Pancreas (tissue), 10 donors: Measurements from ENCODE around the gene GID8. TPM values are rescaled to one million over a fixed set of nuclear protein-coding genes. Genes with fewer than 3 reads are reported as not detected.
A peak's percentile ranks its signal among the peaks of the same experiment; 100 is the strongest.

ENCODE experiments used
- ATAC-seq, 4 donors: fragments of 200-7000 bp; cut with Tn5 transposase; one replicate each; pipeline versions ENCODE4 v1.8.0 to v1.9.1; 2020; ENCODE audit warnings: mild to moderate bottlenecking in 4 of 4, moderate library complexity in 4 of 4
- DNase-seq, 6 donors: peaks; one replicate each; pipeline ENCODE4 v3.0.0-alpha.2; 2020
- FAIRE-seq: peaks from 2 replicates; lab custom pipeline; 2012; peaks lifted over from hg19 to GRCh38; lab: Jason Lieb, UNC
- H3K27ac ChIP-seq, 4 donors: fragments of 200-600 bp; sonication (generic); 1 replicate in 3 of 4; 2 replicates in 1 of 4; pipeline versions ENCODE4 v1.5.0 to v1.8.0; 2020
- H3K27me3 ChIP-seq, 4 donors: fragments of 200-600 bp; one replicate each; pipeline ENCODE4 v1.8.0; 2021
- H3K36me3 ChIP-seq, 3 donors: fragments of 200-600 bp; sonication (generic) in 1 of 3; one replicate each; pipeline versions ENCODE4 v1.5.0 to v1.8.0; 2020 to 2021
- H3K4me1 ChIP-seq, 3 donors: fragments of 200-600 bp; one replicate each; pipeline ENCODE4 v1.8.0; 2021
- H3K4me3 ChIP-seq, 4 donors: fragments of 200-600 bp; sonication (generic) in 2 of 4; one replicate each; pipeline versions ENCODE4 v1.5.0 to v1.8.0; 2020 to 2021
- H3K9me3 ChIP-seq, 4 donors: fragments of 200-600 bp; one replicate each; pipeline ENCODE4 v1.8.0; 2021
- CTCF ChIP-seq, 4 donors: fragments of 200-600 bp; sonication (generic) in 3 of 4; IDR thresholded peaks; one replicate each; pipeline versions ENCODE4 v1.5.0 to v1.8.0; 2021; ENCODE audit warnings: antibody characterized with exemption in 4 of 4
- WGBS, 2 donors: extraction: QIAGEN DNeasy Blood & Tissue Kit; methylation state at CpG; one replicate each; pipeline ENCODE4 v1.1.7; 2013; 5-methylcytosine and 5-hydroxymethylcytosine counted together
- intact Hi-C, 3 donors: fragments of 100-400 bp; cut with DNase I; formaldehyde crosslinking; loops; one replicate each; pipeline versions ENCODE4 v1.11.1 to v1.14.2; 2022
- polyA plus RNA-seq, 2 donors: library from polyadenylated mRNA; stranded (reverse); fragments of 200-250 nt; gene quantifications; one replicate each; pipeline ENCODE4 v1.2.3, GENCODE V29; 2013
- total RNA-seq, 6 donors: library from RNA; stranded (reverse); fragmentation: NEBNext Ultra II Directional in 4 of 6; extraction: Animal tissue kit (Norgen Biotek cat#: 25700) in 4 of 6; gene quantifications; one replicate each; pipeline versions ENCODE4 v1.2.1 to v1.2.4, GENCODE V29; 2021 to 2023
- donor health status: healthy with polysubstance abuse.
- donor health status: DM: no; HTN: no; CAD: no; lungs with moderate emphysema.
- donor health status: DM: no; HTN: no; CAD: no.
- donor health status: control.
- donor health status: control.
- donor health status: Bipolar disorder and iron deficiency.
- donor health status: DM: yes; HTN: yes; CAD: no.
- donor health status: DM: no; HTN: no; CAD: no.
- donor health status: DM: no; HTN: no; CAD: no.
- donor health status: DM: yes; HTN: yes; CAD: no.

The GID8 gene
- total and polyA plus RNA-seq, 8 donors = 6.0 to 22.4 (median 15.5) TPM

GRCh38 chr20:62961310-62961783, 23.4 kb downstream of the GID8 start:
- Histone ChIP-seq H3K4me3 (no peak overlapping the region), H3K9me3 (no peaks in the 10 kb centered on the region), H3K27me3 (no peaks in the 10 kb centered on the region), H3K36me3 (no peaks in the 10 kb centered on the region), H3K4me1 (no peaks in the 10 kb centered on the region), H3K27ac (no peak overlapping the region)
- DNase-seq (peak in 1 of 6 donors; percentile 45), FAIRE-seq (no peak), ATAC-seq (no peak)
- intact Hi-C loops = no loop called here
- TF ChIP-seq CTCF (IDR thresholded peaks at IDR 0.05) = no peak
- WGBS, 2 donors = 79 to 83% methylated on average over 19 of the region's 19 CpGs

GRCh38 chr20:62961799-62962198, 23.9 kb downstream of the GID8 start:
- no peak overlapping the region for H3K4me3 ChIP-seq
- intact Hi-C loops = no loop called here
- peak in 1 of 6 donors; percentile 36 for DNase-seq

GRCh38 chr20:62962221-62962879, 24.4 kb downstream of the GID8 start:
- 84 to 90% methylated on average over 27 to 30 of the region's 30 CpGs for WGBS, 2 donors
- FAIRE-seq (no peak), DNase-seq (peak in 1 of 6 donors; percentile 49)

More at GRCh38 chr20:62961799-62962198, 23.9 kb downstream of the GID8 start:
- Histone ChIP-seq H3K4me1 (no peaks in the 10 kb centered on the region), H3K27me3 (no peaks in the 10 kb centered on the region), H3K27ac (no peak overlapping the region), H3K9me3 (no peaks in the 10 kb centered on the region), H3K36me3 (no peaks in the 10 kb centered on the region)
- ATAC-seq (no peak), FAIRE-seq (no peak)
- WGBS, 2 donors = 86 to 93% methylated on average over 5 to 8 of the region's 8 CpGs
- TF ChIP-seq CTCF (IDR thresholded peaks at IDR 0.05) = no peak

GRCh38 chr20:62962891-62963613, 25.1 kb downstream of the GID8 start:
- WGBS, 2 donors = 76 to 77% methylated on average over 30 to 32 of the region's 32 CpGs
- intact Hi-C loops = no loop called here
- DNase-seq = peak in 2 of 6 donors; percentile 16 to 52
- Histone ChIP-seq H3K9me3 (no peaks in the 10 kb centered on the region), H3K36me3 (no peaks in the 10 kb centered on the region), H3K4me3 (no peak overlapping the region), H3K27me3 (no peaks in the 10 kb centered on the region), H3K4me1 (no peaks in the 10 kb centered on the region), H3K27ac (no peak overlapping the region)
- no peak for TF ChIP-seq CTCF (IDR thresholded peaks at IDR 0.05)
- no peak for ATAC-seq
- FAIRE-seq = no peak

More at GRCh38 chr20:62962221-62962879, 24.4 kb downstream of the GID8 start:
- no peak for TF ChIP-seq CTCF (IDR thresholded peaks at IDR 0.05)
- H3K4me1 ChIP-seq = no peaks in the 10 kb centered on the region
- intact Hi-C loops = no loop called here
- H3K9me3 ChIP-seq = no peaks in the 10 kb centered on the region
- H3K4me3 ChIP-seq = no peak overlapping the region
- H3K27me3 ChIP-seq = no peaks in the 10 kb centered on the region
- no peak for ATAC-seq
- no peak overlapping the region for H3K27ac ChIP-seq
- H3K36me3 ChIP-seq = no peaks in the 10 kb centered on the region
